SK-N-SH (cell line): Measurements from ENCODE around the gene EIF1AD. TPM values are rescaled to one million over a fixed set of nuclear protein-coding genes. Genes with fewer than 3 reads are reported as not detected.

Source experiments
- CTCF ChIA-PET: fragments of 300-600, 350-600 bp; formaldehyde crosslinking; extraction: SDS; loops from one replicate; lab custom pipeline; 2021; lab: Yijun Ruan, JAX
- POLR2A ChIA-PET: fragments of 350-600 bp; sonication (Branson Sonifier 250); formaldehyde crosslinking; extraction: SDS; loops from one replicate; lab custom pipeline; 2020; ENCODE audit warnings: antibody characterized with exemption, inconsistent platforms; lab: Yijun Ruan, JAX
- DNase-seq: peaks from one replicate; pipeline ENCODE4 v3.0.0; 2012
- H2AFZ ChIP-seq: fragments of 200-600 bp; sonication (generic); 2 replicates; pipeline ENCODE4 v1.8.1; 2016; ENCODE audit warnings: antibody characterized with exemption, mild to moderate bottlenecking, low read depth
- H3F3A ChIP-seq: fragments of 200-600 bp; sonication (generic); replicated peaks from 2 replicates; pipeline ENCODE3; 2016; ENCODE audit warnings: antibody characterized with exemption, mild to moderate bottlenecking; ENCODE audit not compliant: insufficient read depth
- H3K27ac ChIP-seq, 2 experiments: fragments of 200-500 bp in 1 of 2; fragments of 200-600 bp in 1 of 2; sonication (Bioruptor generic) in 1 of 2; sonication (generic), shearing (Covaris generic) in 1 of 2; 2 replicates each; pipeline versions ENCODE4 v1.5.1 to v1.6.1; 2014 to 2016; ENCODE audit warnings: low read depth in 2 of 2, inconsistent platforms in 1 of 2, low read length in 1 of 2, mild to moderate bottlenecking in 1 of 2, mixed read lengths in 1 of 2
- H3K27me3 ChIP-seq: fragments of 200-600 bp; sonication (generic), shearing (Covaris generic); 2 replicates; pipeline ENCODE4 v1.6.1; 2016; ENCODE audit warnings: mixed run types; ENCODE audit not compliant: insufficient read depth
- H3K36me3 ChIP-seq, 2 experiments: fragments of 200-500 bp in 1 of 2; fragments of 200-600 bp in 1 of 2; sonication (Bioruptor generic) in 1 of 2; sonication (generic) in 1 of 2; replicated peaks in 1 of 2; 2 replicates each; pipeline versions ENCODE3 to v1.5.1; 2014 to 2016; ENCODE audit warnings: low read length in 1 of 2, mild to moderate bottlenecking in 1 of 2; ENCODE audit not compliant: insufficient read depth in 2 of 2, control insufficient read depth in 1 of 2
- H3K4me1 ChIP-seq, 2 experiments: fragments of 200-500 bp in 1 of 2; fragments of 200-600 bp in 1 of 2; sonication (Bioruptor generic) in 1 of 2; sonication (generic), shearing (Covaris generic) in 1 of 2; 2 replicates each; pipeline versions ENCODE4 v1.5.1 to v1.6.1; 2014 to 2016; ENCODE audit warnings: low read depth in 1 of 2, low read length in 1 of 2, mixed run types in 1 of 2; ENCODE audit not compliant: insufficient read depth in 2 of 2, control insufficient read depth in 1 of 2
- H3K4me2 ChIP-seq: fragments of 200-600 bp; sonication (generic), shearing (Covaris generic); 2 replicates; pipeline ENCODE4 v1.6.1; 2017; ENCODE audit warnings: mixed run types
- H3K4me3 ChIP-seq, 2 experiments: fragments of 200-500 bp in 1 of 2; fragments of 200-600 bp in 1 of 2; sonication (Bioruptor generic) in 1 of 2; sonication (generic), shearing (Covaris generic) in 1 of 2; 2 replicates each; pipeline versions ENCODE4 v1.5.1 to v1.8.1; 2014 to 2016; ENCODE audit warnings: low read depth in 2 of 2, inconsistent platforms in 1 of 2, low read length in 1 of 2, mild to moderate bottlenecking in 1 of 2, mixed read lengths in 1 of 2, moderate library complexity in 1 of 2
- H3K79me2 ChIP-seq: fragments of 200-600 bp; sonication (generic); 2 replicates; pipeline ENCODE4 v1.8.1; 2017; ENCODE audit warnings: mild to moderate bottlenecking; ENCODE audit not compliant: insufficient read depth
- H3K9ac ChIP-seq: fragments of 200-600 bp; sonication (generic); 2 replicates; pipeline ENCODE4 v1.6.1; 2017; ENCODE audit warnings: mixed run types
- H3K9me2 ChIP-seq: fragments of 200-600 bp; sonication (generic); 2 replicates; pipeline ENCODE4 v1.6.1; 2017; ENCODE audit warnings: mixed run types
- H3K9me3 ChIP-seq: fragments of 200-600 bp; sonication (generic); 2 replicates; pipeline ENCODE4 v1.6.1; 2017; ENCODE audit warnings: mixed run types, mild to moderate bottlenecking, moderate library complexity
- H4K20me1 ChIP-seq: fragments of 200-600 bp; sonication (generic); 2 replicates; pipeline ENCODE4 v1.6.1; 2017; ENCODE audit warnings: mild to moderate bottlenecking, mixed run types; ENCODE audit not compliant: insufficient read depth
- CTCF ChIP-seq: fragments of 200-600 bp; sonication (generic); IDR thresholded peaks from 2 replicates; pipeline ENCODE4 v1.6.1; 2017; ENCODE audit warnings: antibody characterized with exemption, mild to moderate bottlenecking, moderate library complexity
- ELF1 ChIP-seq: IDR thresholded peaks from 2 replicates; pipeline ENCODE4 v1.4.0; 2012
- GABPA ChIP-seq: IDR thresholded peaks from 2 replicates; pipeline ENCODE4 v1.4.0; 2012; ENCODE audit warnings: low read depth, mild to moderate bottlenecking
- GATA2 ChIP-seq: sonication (generic); formaldehyde crosslinking; IDR thresholded peaks from 2 replicates; pipeline ENCODE4 v1.5.0; 2020; ENCODE audit warnings: mild to moderate bottlenecking, missing genetic modification reagents
- IRF3 ChIP-seq: fragments of 150-350 bp; IDR thresholded peaks from 2 replicates; pipeline ENCODE4 v1.6.1; 2016; ENCODE audit warnings: mild to moderate bottlenecking, low read depth, low read length
- JUND ChIP-seq: IDR thresholded peaks from 2 replicates; pipeline ENCODE4 v1.4.0; 2012
- MAX ChIP-seq: IDR thresholded peaks from 2 replicates; pipeline ENCODE4 v1.4.0; 2012; ENCODE audit warnings: low read depth
- MXI1 ChIP-seq: IDR thresholded peaks from 2 replicates; pipeline ENCODE4 v1.6.1; 2012; ENCODE audit warnings: mild to moderate bottlenecking, low read depth, low read length, improper control_type of control experiment
- NFIC ChIP-seq: IDR thresholded peaks from 2 replicates; pipeline ENCODE4 v1.4.0; 2012; ENCODE audit warnings: borderline replicate concordance
- NRF1 ChIP-seq: IDR thresholded peaks from 2 replicates; pipeline ENCODE4 v1.6.1; 2012; ENCODE audit warnings: low read depth, mild to moderate bottlenecking, low read length
- PBX3 ChIP-seq: IDR thresholded peaks from 2 replicates; pipeline ENCODE4; 2012
- POLR2AphosphoS5 ChIP-seq: IDR thresholded peaks from 2 replicates; pipeline ENCODE4 v1.6.1; 2012; ENCODE audit warnings: low read depth, low read length
- RCOR1 ChIP-seq: fragments of 150-350 bp; IDR thresholded peaks from 2 replicates; pipeline ENCODE4 v1.6.1; 2017; ENCODE audit warnings: antibody characterized with exemption, low read length
- REST ChIP-seq: IDR thresholded peaks from 2 replicates; pipeline ENCODE4 v1.6.1; 2012; ENCODE audit warnings: mild to moderate bottlenecking, low read depth, low read length, moderate library complexity
- RFX5 ChIP-seq: IDR thresholded peaks from 2 replicates; pipeline ENCODE4 v1.6.1; 2012; ENCODE audit warnings: mild to moderate bottlenecking, improper control_type of control experiment, low read length
- RXRA ChIP-seq: IDR thresholded peaks from 2 replicates; pipeline ENCODE4 v1.4.0; 2012; ENCODE audit warnings: low read depth, mild to moderate bottlenecking, borderline replicate concordance
- TCF12 ChIP-seq: IDR thresholded peaks from 2 replicates; pipeline ENCODE4 v1.4.0; 2012
- TEAD4 ChIP-seq: IDR thresholded peaks from 2 replicates; pipeline ENCODE4 v1.4.0; 2012; ENCODE audit warnings: mild to moderate bottlenecking, borderline replicate concordance; ENCODE audit not compliant: insufficient read depth
- YY1 ChIP-seq: IDR thresholded peaks from 2 replicates; pipeline ENCODE4 v1.4.0; 2012; ENCODE audit warnings: low read depth, mild to moderate bottlenecking
- WGBS: methylation state at CpG from one replicate; pipeline ENCODE4 v1.1.6; 2017; ENCODE audit warnings: low lambda C conversion rate; 5-methylcytosine and 5-hydroxymethylcytosine counted together
- polyA plus RNA-seq, 3 experiments: library from polyadenylated mRNA; depleted of rRNA; stranded (reverse); fragments of >200 nt; gene quantifications; 2 replicates each; pipeline ENCODE4 v1.2.3, GENCODE V29; 2012
- TF ChIP-seq, protein P1 (sequence below): IDR thresholded peaks from 2 replicates; pipeline ENCODE4 v1.4.0; 2012; ENCODE audit warnings: low read depth, borderline replicate concordance

Gene EIF1AD
- polyA plus RNA-seq, 1 of the 3 experiments (the other 2 are of a cell fraction), result 28.9 TPM

- TF ChIP-seq MXI1 (peak; percentile 79; the same call in 1 of the 2 replicates), GABPA (peak; percentile 99), MAX (peak; percentile 92), NRF1 (peak; percentile 92), POLR2AphosphoS5 (peak; percentile 97), PBX3 (0 out of 2 replicates have a peak, but pooled peaks have one; percentile 11), IRF3 (no peak), YY1 (peak; percentile 88)
- TF ChIP-seq, protein P1, sequence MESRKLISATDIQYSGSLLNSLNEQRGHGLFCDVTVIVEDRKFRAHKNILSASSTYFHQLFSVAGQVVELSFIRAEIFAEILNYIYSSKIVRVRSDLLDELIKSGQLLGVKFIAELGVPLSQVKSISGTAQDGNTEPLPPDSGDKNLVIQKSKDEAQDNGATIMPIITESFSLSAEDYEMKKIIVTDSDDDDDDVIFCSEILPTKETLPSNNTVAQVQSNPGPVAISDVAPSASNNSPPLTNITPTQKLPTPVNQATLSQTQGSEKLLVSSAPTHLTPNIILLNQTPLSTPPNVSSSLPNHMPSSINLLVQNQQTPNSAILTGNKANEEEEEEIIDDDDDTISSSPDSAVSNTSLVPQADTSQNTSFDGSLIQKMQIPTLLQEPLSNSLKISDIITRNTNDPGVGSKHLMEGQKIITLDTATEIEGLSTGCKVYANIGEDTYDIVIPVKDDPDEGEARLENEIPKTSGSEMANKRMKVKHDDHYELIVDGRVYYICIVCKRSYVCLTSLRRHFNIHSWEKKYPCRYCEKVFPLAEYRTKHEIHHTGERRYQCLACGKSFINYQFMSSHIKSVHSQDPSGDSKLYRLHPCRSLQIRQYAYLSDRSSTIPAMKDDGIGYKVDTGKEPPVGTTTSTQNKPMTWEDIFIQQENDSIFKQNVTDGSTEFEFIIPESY, result no peak
These were observed 40.5 kb downstream of the EIF1AD start, which contains the start of gene SART1 (continued) for GRCh38 chr11:65961267-65962140.

GRCh38 chr11:65960824-65961266 is 41.1 kb downstream of the EIF1AD start:
- Histone ChIP-seq H3K36me3 (peaks cover 8 to 19% of the 10 kb centered on the region in 2 experiments), H3K9me2 (no peaks in the 10 kb centered on the region), H3K27me3 (no peaks in the 10 kb centered on the region), H3K4me2 (peak overlapping the region; percentile 86), H3K79me2 (peaks cover 49% of the 10 kb centered on the region), H3F3A (peaks cover 4% of the 10 kb centered on the region), H2AFZ (peak overlapping the region; percentile 92), H3K4me1 (peaks cover 8 to 14% of the 10 kb centered on the region in 2 experiments; a peak in 3 of 4 replicates), H3K4me3 (peak overlapping the region; percentile 97 to 98), H3K9ac (peak overlapping the region; percentile 100), H4K20me1 (peaks cover 9% of the 10 kb centered on the region; the same call in 1 of the 2 replicates), H3K9me3 (no peaks in the 10 kb centered on the region), H3K27ac (peak overlapping the region; percentile 91 to 96)
- no peak for DNase-seq
- ChIA-PET CTCF (interaction anchor here (0.7 to 2.1 kb wide), 11 partner anchors 14 to 249 kb away, joined by 3 to 8 read pairs (median 4); partner anchors contain the start of genes CCDC85B, FIBP and KAT5), POLR2A (interaction anchor here (0.6 to 1.4 kb wide), 4 partner anchors 41 to 425 kb away, joined by 3 to 5 read pairs (median 4); partner anchors contain the start of genes BANF1, EIF1AD and FIBP)
- WGBS, result 42% methylated on average over 16 of the region's 16 CpGs
- TF ChIP-seq NFIC (no peak), JUND (no peak), GATA2 (no peak), RXRA (no peak), REST (no peak), RFX5 (no peak), RCOR1 (no peak), MAX (no peak), TEAD4 (no peak), ELF1 (no peak), TCF12 (no peak), CTCF (no peak)
